SKM-1 treated with dmso at 0.1 percent for 144 hours (cell line): Measurements from ENCODE around the gene FAAP20.

Source experiments
- DNase-seq: peaks from one replicate; lab custom pipeline; 2025; ENCODE audit not compliant: unreplicated experiment; lab: John Stamatoyannopoulos, UW

Gene FAAP20

GRCh38 chr1:2197707-2198165 lies 3.2 kb upstream of the FAAP20 start:
- DNase-seq, result no peak

GRCh38 chr1:2196901-2197638 lies 2.5 kb upstream of the FAAP20 start:
- DNase-seq, result no peak

DNA sequence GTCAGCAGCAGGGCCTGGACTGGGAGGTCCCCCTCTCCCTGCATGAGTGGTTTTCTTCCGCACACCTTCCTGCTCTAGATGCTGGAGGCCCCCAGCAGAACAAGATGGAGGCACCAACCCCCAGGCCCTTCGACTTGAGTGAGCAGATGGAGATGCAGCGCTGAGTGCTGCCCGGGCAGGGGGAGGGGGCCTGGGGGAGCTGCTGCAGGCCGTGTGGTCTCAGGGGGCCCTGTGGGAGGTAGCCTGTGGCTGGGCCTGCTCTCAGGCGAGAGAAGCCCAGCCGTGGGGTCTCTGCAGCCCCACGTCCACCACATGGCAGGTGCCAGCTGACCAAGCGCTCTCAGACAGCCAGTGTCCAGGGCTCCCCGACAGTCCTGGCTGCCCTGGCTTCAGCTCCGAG lies 1.2 kb upstream of the FAAP20 start:
- DNase-seq, result no peak

- peak; percentile 85 for DNase-seq
Measured at GRCh38 chr1:2194898-2195673, 514 bp upstream of the FAAP20 start.

DNA sequence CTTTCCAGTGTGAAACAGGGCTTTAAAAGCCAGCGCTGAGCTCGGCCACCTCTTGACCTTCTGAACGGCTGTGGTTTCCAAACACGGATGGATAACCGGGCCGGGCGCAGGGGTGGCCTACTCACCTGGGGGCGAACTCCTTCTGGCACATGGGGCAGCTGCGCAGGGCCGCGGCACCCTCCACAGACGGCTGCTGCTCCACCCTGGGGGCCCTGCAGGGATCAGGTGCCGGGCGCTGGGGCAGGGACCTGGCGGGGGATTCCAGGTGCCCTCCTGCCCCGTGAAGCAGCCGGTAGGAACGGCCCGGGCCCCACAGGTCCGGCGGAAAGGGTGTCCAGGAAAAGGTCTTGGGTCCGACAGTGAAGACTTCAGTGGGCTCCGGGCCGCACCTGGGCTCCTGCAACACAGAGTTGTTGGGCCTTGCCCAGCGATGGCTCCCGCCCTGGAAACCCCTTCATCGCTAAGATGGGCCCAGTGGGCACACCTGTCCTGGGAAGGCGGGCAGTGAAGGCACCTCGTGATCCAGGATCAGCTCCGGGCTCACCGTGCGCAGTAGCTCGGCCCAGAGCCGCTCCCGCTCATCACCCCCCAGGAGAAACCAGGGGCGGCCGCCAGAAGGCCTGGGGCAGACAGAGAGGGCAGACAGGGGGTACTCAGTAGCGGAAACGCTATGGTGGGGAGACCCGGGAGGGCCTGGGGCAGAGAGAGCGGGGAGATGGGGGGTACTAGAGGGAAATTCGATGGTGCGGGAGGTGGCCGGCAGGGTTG lies 874 bp downstream of the FAAP20 start:
- no peak for DNase-seq

DNA sequence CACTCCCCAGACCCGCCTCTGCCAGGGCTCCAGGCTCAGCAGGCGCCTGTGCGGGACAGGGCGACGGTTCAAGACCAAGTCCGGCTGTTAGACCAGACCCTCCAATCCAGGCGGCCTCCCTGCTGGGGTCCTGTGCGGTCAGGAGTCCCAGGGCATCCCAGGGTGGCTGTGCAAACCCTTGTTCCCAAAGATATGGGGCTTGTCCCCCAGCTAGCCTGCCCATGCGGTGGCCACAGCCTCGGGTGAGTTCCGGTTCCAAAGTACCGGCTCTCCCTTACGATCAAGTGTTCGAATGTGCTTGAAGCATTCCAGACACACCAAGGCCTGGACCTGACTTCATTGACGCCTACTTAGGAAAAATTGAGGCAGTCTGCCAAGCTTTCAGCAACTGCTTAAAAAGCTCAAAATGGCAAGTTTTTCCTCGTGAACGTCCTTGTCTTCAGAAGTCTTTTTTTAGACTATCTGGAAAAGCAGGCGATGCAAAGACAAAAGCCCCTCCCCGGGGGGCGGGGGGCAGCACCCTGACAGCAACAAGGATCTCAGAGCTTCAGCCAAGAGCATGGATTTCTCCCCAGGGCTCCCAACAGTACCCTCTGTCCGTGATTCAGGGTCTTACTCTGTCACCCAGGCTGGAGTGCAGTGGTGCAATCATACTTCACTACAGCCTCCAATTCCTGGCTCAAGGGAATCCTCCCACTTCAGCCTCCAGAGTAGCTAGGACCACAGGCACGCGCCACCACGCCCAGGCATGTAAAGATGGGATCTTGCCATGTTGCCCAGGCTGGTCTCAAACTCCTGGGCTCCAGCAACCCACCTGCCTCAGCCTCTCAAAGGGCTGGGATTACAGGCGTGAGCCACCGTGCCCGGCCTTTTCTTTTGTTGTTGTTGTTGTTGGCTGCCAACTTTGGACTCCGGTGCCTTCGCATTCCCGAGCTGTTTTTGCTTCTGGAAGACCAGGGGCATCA lies 2.3 kb downstream of the FAAP20 start:
- no peak for DNase-seq

DNA sequence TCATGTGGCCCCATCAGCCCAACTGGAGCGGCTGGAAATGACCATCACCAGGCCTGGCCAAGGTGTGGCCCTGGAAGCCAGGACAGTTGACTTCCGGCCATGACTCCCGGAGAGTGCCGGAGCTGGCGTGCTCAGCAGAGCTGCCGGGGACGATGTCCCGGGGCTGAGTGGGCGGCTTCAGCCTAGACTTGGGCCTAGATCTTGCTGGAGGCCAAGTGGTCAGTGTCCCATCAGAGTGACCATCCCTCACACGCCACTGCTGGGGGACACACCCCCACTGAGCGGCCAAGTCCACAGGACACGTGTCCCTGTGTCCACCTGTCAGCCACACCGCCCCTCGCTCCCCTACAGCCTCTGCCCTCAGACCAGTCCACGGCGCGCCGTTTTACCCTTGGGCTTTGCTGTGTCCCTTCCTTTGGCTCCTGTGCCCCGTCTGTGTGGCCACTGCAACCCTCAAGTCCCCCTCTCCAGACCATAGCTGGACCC lies 4.0 kb downstream of the FAAP20 start:
- DNase-seq, result no peak

DNA sequence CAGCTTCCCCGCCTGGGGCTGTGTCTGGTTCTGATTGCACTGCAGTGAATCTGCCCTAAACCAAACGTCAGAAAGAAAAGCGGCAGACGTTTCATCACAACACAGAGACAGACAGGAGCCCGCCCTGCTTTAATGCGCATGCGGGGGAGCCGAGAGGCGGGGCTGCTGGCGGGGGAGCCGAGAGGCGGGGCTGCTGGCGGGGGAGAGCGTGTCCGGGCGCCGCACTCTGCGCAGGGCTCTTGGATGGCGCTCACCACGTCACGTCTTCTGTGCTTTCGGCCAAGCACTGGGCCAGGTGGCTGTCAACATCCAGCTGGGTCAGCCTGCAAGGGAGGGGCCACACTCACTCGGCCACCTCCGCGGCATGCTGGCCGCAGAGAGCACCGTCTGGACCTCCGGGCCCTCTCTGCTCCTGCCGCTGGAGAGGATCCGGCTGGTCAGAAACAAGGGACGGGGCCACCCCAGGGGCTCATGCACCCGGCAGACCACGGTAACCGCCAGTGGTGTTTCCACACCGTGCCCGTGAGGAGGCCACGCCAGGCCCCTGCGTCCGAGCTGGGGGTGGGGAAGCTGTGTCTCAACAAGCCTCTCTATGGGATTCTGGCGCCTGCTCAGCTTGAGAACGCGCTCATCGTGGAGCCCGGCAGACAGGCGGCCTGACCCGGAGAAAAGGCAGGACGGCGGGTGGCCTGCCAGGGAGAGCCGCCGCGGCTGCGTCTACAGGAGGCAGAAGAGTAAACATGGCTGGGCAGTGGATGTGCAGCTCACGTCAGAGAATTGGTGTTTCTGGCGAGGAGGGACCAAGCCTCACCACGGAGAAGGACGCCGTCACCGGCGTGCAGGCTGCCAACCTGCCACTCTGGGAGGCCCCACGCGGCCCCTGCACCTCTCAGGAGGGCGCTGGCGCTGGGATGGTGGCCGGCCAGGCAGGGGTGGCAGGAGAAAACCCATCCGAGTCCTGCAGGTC lies 4.8 kb downstream of the FAAP20 start:
- peak; percentile 75 for DNase-seq

DNA sequence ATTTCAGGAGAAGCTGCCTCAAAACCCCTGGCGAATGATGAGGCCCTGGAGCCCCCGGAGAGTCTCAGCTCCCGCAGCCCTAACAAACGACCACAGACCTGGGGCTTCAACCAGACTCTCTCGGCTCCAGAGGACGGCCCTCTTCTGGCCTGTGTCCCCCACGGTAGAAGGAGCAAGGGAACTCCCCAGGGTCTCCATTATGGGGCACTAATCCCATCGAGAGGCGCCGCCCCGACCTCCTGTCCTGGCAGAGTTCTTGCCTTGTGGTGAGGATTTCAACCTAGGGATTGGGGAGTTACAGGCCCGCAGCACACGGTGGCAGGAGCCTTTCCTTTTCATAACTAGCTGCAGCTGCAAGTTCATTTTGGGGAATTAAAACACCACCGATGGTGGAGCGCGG lies 6.2 kb downstream of the FAAP20 start:
- no peak for DNase-seq

DNA sequence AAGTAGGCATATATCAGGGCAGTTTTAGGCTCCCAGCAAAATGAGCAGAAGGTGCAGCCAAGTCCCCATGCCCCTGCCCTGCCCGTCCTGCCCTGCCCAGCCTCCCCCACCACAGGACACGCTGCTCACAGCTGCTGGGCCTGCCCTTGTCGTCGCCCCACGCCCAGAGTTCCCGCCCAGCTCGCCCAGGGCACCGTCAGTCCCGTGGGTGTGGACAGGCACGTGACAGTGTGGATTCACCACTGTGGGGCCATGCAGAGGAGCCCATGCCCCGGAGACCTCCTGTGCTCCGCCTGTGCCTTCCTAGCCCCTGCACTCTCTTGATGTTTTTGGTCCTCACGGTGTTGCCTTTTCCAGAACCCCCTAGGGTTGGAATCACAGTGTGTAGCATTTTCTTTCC lies 7.0 kb downstream of the FAAP20 start:
- DNase-seq, result no peak

DNA sequence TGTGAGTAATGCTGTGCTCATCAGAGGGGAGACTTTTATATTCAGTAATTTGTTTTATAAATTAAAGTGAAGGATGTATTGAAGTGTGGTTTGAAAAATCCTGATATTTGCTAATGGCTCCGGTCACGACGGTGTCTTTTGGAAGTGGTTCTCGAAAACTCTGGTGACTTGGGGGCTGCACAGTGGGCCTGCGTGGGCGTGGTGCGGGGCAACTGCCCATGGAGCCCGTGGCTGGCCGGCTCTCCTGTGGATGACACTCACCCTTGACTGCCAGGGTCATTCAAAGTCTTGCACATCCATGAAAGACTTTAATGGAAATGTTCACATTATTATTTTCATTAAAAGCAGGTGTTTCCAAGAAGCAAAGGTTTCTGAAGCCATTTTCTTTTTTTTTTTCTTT lies 7.7 kb downstream of the FAAP20 start:
- DNase-seq, result no peak

- DNase-seq, result no peak
Measured at GRCh38 chr1:2185880-2186855, 8.4 kb downstream of the FAAP20 start.

DNA sequence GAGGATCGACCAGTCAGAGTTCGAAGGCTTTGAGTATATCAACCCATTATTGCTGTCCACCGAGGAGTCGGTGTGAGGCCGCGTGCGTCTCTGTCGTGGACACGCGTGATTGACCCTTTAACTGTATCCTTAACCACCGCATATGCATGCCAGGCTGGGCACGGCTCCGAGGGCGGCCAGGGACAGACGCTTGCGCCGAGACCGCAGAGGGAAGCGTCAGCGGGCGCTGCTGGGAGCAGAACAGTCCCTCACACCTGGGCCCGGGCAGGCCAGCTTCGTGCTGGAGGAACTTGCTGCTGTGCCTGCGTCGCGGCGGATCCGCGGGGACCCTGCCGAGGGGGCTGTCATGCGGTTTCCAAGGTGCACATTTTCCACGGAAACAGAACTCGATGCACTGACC lies 9.6 kb downstream of the FAAP20 start:
- no peak for DNase-seq

- DNase-seq, result no peak
Measured at GRCh38 chr1:2184531-2184930, 10.0 kb downstream of the FAAP20 start.

- DNase-seq, result no peak
Measured at GRCh38 chr1:2183937-2184334, 10.6 kb downstream of the FAAP20 start.

DNA sequence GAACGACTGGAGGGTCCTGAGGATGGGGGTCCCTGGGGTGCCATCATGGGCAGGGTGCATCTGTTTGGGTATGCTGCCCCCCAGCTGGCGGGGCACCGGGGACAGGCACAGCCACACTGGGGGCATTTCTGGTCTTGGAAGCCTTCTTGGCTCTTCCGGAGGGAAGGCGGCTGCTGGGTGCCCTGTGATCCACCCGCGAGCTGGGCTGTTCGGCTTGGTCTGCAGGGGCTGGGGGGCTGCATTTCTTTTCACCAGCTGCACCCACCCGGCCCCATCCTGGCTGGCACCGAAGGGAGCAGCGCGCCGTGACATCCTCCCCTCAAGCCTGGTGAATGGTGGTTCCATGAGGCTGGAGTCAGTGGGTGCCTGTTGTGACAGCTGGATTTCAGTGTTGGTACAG lies 12.2 kb downstream of the FAAP20 start:
- DNase-seq, result no peak

DNA sequence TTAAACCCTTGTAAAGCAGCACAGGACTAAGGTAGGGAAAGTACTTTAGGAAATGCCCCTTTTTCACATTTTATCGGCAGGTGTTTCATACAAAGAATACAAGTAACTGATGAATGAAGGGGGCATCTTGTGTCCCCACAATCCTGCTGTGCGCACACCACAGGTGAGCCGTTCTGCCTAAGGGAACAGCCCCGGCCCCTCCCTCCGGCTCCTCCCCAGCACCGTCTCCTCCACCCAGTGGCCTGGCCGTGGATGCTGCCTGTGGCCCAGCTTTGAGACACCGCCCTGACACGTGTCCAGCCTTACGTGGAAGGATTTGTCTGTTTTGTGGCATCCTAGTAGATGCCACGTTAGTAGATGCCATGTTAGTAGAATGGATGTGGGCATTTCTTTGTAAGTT lies 12.8 kb downstream of the FAAP20 start:
- no peak for DNase-seq

GRCh38 chr1:2181271-2181670 lies 13.3 kb downstream of the FAAP20 start:
- no peak for DNase-seq
